ENCODE measurements around the gene PCDHB10. TPM values are rescaled to one million over a fixed set of nuclear protein-coding genes. Genes with fewer than 3 reads are reported as not detected.

Gene PCDHB10
- total RNA-seq, 4 donors from 2014 or later, result 2.4 to 4.7 (median 2.4) TPM

- TF ChIP-seq CTCF (IDR thresholded peaks at IDR 0.05; ENCODE audit: low read depth), result no peak
Measured at GRCh38 chr5:141241496-141241895, 49.3 kb downstream of the PCDHB10 start.

Other genes starting within 250 kb of the PCDHB10 start
- gene PCDHAC2, start 225.9 kb upstream of the PCDHB10 start, total RNA-seq, result 1 to 10 TPM in 1 of 4 donors, under 1 TPM in 3; 0.49 to 1.1 (median 0.81) TPM
- not detected for gene PCDHB1, start 141.0 kb upstream of the PCDHB10 start, total RNA-seq
- 1 to 10 TPM; 1.8 to 3.2 (median 2.1) TPM for gene PCDHB2, start 97.7 kb upstream of the PCDHB10 start, total RNA-seq
- gene PCDHB3, start 91.9 kb upstream of the PCDHB10 start, total RNA-seq, result 1 to 10 TPM in 3 of 4 donors, under 1 TPM in 1; 0.85 to 3.8 (median 2.4) TPM
- 1 to 10 TPM; 2.0 to 7.0 (median 4.1) TPM for gene PCDHB4, start 70.5 kb upstream of the PCDHB10 start, total RNA-seq
- 1 to 10 TPM in 2 of 4 donors, under 1 TPM in 2; 0.33 to 3.4 (median 1.6) TPM for gene PCDHB5, start 57.1 kb upstream of the PCDHB10 start, total RNA-seq
- gene PCDHB6, start 42.3 kb upstream of the PCDHB10 start, total RNA-seq, result 1 to 10 TPM in 1 of 4 donors, under 1 TPM in 2, not detected in 1; 0.85 to 1.3 (median 0.94) TPM
- 1 to 10 TPM in 3 of 4 donors, under 1 TPM in 1; 0.49 to 1.5 (median 1.3) TPM for gene PCDHB7, start 19.7 kb upstream of the PCDHB10 start, total RNA-seq
- 1 to 10 TPM in 1 of 4 donors, under 1 TPM in 3; 0.38 to 1.1 (median 0.67) TPM for gene PCDHB8, start 14.6 kb upstream of the PCDHB10 start, total RNA-seq
- 1 to 10 TPM; 2.2 to 4.9 (median 2.7) TPM for gene PCDHB16, start 10.0 kb upstream of the PCDHB10 start, total RNA-seq
- 1 to 10 TPM; 1.0 to 2.4 (median 2.1) TPM for gene PCDHB9, start 5.2 kb upstream of the PCDHB10 start, total RNA-seq
- 1 to 10 TPM; 1.4 to 3.5 (median 2.1) TPM for gene PCDHB11, start 7.3 kb downstream of the PCDHB10 start, total RNA-seq
- 1 to 10 TPM; 1.0 to 3.1 (median 2.3) TPM for gene PCDHB12, start 16.4 kb downstream of the PCDHB10 start, total RNA-seq
- gene PCDHB13, start 21.6 kb downstream of the PCDHB10 start, total RNA-seq, result 1 to 10 TPM; 1.9 to 3.8 (median 2.8) TPM
- 1 to 10 TPM; 1.8 to 3.8 (median 2.1) TPM for gene PCDHB14, start 31.0 kb downstream of the PCDHB10 start, total RNA-seq
- 1 to 10 TPM in 2 of 4 donors, under 1 TPM in 2; 0.34 to 1.9 (median 0.96) TPM for gene PCDHB15, start 53.0 kb downstream of the PCDHB10 start, total RNA-seq
- 1 to 10 TPM in 2 of 4 donors, under 1 TPM in 2; 0.85 to 2.3 (median 1.0) TPM for gene SLC25A2, start 111.7 kb downstream of the PCDHB10 start, total RNA-seq
- gene TAF7, start 128.4 kb downstream of the PCDHB10 start, total RNA-seq, result 10 to 100 TPM; 41.1 to 77.9 (median 50.1) TPM
- under 1 TPM; under 0.01 to 0.38 (median 0.33) TPM for gene PCDHGA1, start 138.2 kb downstream of the PCDHB10 start, total RNA-seq
- gene PCDHGA2, start 146.4 kb downstream of the PCDHB10 start, total RNA-seq, result 1 to 10 TPM; 2.3 to 6.5 (median 2.6) TPM
- gene PCDHGA3, start 151.5 kb downstream of the PCDHB10 start, total RNA-seq, result 1 to 10 TPM; 1.8 to 3.6 (median 2.4) TPM
- 1 to 10 TPM in 3 of 4 donors, under 1 TPM in 1; 0.75 to 2.3 (median 1.5) TPM for gene PCDHGB1, start 157.7 kb downstream of the PCDHB10 start, total RNA-seq
- gene PCDHGA4, start 162.7 kb downstream of the PCDHB10 start, total RNA-seq, result 1 to 10 TPM; 2.7 to 4.0 (median 3.5) TPM
- gene PCDHGB2, start 167.6 kb downstream of the PCDHB10 start, total RNA-seq, result 1 to 10 TPM; 2.1 to 5.3 (median 3.8) TPM
- 1 to 10 TPM; 2.7 to 5.8 (median 3.3) TPM for gene PCDHGA5, start 171.8 kb downstream of the PCDHB10 start, total RNA-seq
- 1 to 10 TPM; 1.5 to 4.4 (median 1.9) TPM for gene PCDHGB3, start 177.9 kb downstream of the PCDHB10 start, total RNA-seq
- gene PCDHGA6, start 181.5 kb downstream of the PCDHB10 start, total RNA-seq, result 1 to 10 TPM; 3.1 to 6.2 (median 3.4) TPM
- 1 to 10 TPM; 1.8 to 5.1 (median 3.7) TPM for gene PCDHGA7, start 190.4 kb downstream of the PCDHB10 start, total RNA-seq
- 1 to 10 TPM; 2.3 to 4.1 (median 3.1) TPM for gene PCDHGB4, start 195.3 kb downstream of the PCDHB10 start, total RNA-seq
- 1 to 10 TPM; 1.5 to 2.8 (median 1.5) TPM for gene PCDHGA8, start 200.3 kb downstream of the PCDHB10 start, total RNA-seq
- 1 to 10 TPM; 5.3 to 7.0 (median 6.7) TPM for gene PCDHGB5, start 205.6 kb downstream of the PCDHB10 start, total RNA-seq
- gene PCDHGA9, start 210.4 kb downstream of the PCDHB10 start, total RNA-seq, result 1 to 10 TPM; 4.1 to 8.3 (median 5.6) TPM
- 1 to 10 TPM; 4.6 to 7.7 (median 5.8) TPM for gene PCDHGB6, start 215.7 kb downstream of the PCDHB10 start, total RNA-seq
- 1 to 10 TPM; 4.4 to 6.0 (median 4.6) TPM for gene PCDHGA10, start 220.6 kb downstream of the PCDHB10 start, total RNA-seq
- 10 to 100 TPM in 1 of 4 donors, 1 to 10 TPM in 3; 7.2 to 10.4 (median 8.2) TPM for gene PCDHGB7, start 225.3 kb downstream of the PCDHB10 start, total RNA-seq
- 1 to 10 TPM; 3.4 to 6.2 (median 4.2) TPM for gene PCDHGA11, start 228.7 kb downstream of the PCDHB10 start, total RNA-seq
- gene PCDHGA12, start 238.2 kb downstream of the PCDHB10 start, total RNA-seq, result 1 to 10 TPM; 3.8 to 9.2 (median 5.7) TPM